PFSK-1 (cell line): ENCODE results near the gene PRLH.

ENCODE experiments used
- FOXP2 ChIP-seq: optimal IDR thresholded peaks from 2 replicates; pipeline ENCODE3; 2011; ENCODE audit warnings: borderline replicate concordance, control low read depth, inconsistent platforms; ENCODE audit not compliant: insufficient read depth; ENCODE audit errors: extremely low read length, extremely low read depth
- POLR2AphosphoS5 ChIP-seq: IDR thresholded peaks from 2 replicates; pipeline ENCODE4 v1.6.1; 2012; ENCODE audit warnings: low read depth, mild to moderate bottlenecking, control low read depth, low read length, moderate library complexity
- SIN3A ChIP-seq: IDR thresholded peaks from 2 replicates; pipeline ENCODE4 v1.6.1; 2012; ENCODE audit warnings: mild to moderate bottlenecking, low read length, moderate library complexity, borderline replicate concordance; ENCODE audit not compliant: insufficient read depth
- TAF1 ChIP-seq: IDR thresholded peaks from 2 replicates; pipeline ENCODE4 v1.6.1; 2012; ENCODE audit warnings: low read length, control low read depth, borderline replicate concordance; ENCODE audit not compliant: insufficient read depth
- TF ChIP-seq, protein P1 (sequence below), 2 experiments: IDR thresholded peaks; 2 replicates each; pipeline versions ENCODE4 v1.6.1 to v1.8.0; 2011 to 2012; ENCODE audit warnings: low read depth in 2 of 2, low read length in 2 of 2, control low read depth in 1 of 2, inconsistent platforms in 1 of 2, mild to moderate bottlenecking in 1 of 2, moderate library complexity in 1 of 2; ENCODE audit not compliant: insufficient read depth in 1 of 2

Gene PRLH

DNA sequence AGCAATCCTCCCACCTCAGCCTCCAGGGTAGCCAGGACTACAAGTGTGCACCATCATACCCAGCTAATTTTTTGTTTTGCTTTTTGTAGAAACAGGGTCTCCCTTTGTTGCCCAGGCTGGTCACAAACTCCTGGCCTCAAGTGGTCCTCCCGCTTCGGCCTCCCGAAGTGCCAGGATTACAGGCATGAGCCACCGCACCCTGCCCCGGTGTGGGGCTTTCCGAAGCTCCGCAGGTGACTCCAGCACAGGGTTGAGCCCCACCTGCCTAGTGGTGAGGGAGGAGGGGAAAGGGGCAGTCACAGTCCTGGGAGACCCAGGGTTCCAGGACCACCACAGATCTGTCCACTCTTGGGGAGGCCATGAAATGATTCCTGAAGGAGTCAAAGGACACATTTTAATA is 5.2 kb downstream of the PRLH start:
- TF ChIP-seq POLR2AphosphoS5: no peak
- no peak for TF ChIP-seq FOXP2
- TF ChIP-seq, protein P1, sequence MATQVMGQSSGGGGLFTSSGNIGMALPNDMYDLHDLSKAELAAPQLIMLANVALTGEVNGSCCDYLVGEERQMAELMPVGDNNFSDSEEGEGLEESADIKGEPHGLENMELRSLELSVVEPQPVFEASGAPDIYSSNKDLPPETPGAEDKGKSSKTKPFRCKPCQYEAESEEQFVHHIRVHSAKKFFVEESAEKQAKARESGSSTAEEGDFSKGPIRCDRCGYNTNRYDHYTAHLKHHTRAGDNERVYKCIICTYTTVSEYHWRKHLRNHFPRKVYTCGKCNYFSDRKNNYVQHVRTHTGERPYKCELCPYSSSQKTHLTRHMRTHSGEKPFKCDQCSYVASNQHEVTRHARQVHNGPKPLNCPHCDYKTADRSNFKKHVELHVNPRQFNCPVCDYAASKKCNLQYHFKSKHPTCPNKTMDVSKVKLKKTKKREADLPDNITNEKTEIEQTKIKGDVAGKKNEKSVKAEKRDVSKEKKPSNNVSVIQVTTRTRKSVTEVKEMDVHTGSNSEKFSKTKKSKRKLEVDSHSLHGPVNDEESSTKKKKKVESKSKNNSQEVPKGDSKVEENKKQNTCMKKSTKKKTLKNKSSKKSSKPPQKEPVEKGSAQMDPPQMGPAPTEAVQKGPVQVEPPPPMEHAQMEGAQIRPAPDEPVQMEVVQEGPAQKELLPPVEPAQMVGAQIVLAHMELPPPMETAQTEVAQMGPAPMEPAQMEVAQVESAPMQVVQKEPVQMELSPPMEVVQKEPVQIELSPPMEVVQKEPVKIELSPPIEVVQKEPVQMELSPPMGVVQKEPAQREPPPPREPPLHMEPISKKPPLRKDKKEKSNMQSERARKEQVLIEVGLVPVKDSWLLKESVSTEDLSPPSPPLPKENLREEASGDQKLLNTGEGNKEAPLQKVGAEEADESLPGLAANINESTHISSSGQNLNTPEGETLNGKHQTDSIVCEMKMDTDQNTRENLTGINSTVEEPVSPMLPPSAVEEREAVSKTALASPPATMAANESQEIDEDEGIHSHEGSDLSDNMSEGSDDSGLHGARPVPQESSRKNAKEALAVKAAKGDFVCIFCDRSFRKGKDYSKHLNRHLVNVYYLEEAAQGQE (IDR thresholded peaks at IDR 0.05; ENCODE audit: insufficient read depth in 1 of 2, low read depth in 2 of 2, low read length in 2 of 2): no peak
- no peak for TF ChIP-seq SIN3A

DNA sequence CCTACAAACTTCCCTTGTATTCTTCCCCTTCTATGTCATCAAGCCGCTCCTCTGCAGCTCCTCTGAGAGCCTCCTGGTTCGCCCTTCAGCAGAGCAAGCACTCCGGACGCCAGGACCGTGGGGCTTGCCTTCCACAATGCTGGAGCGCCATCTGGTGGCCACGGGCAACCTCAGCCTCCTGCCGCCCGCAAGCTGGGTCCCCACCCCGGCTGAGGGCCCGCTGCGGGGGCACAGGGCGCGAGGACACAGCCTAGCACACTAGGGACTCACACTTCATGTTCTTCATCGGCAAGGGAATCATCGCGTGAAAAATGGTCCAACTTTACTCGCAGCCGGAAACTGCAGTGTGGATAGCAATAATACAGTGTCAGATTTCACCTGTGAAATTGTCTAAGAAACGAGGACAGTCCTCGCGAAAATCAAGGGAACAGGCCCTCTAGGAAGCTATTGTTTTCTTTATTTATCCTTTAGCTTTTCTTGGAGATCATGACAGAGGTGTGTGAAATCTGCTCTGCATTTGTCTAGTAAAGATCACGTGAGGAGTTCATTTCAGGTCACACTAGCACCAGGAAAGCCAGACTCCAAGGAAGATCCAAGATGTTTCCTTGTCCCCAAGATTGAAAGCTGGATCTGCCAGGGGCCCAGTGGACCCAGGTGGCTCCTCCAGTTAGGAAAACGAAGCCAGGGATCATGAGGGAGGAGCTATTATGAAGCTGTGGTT is 5.8 kb downstream of the PRLH start:
- TF ChIP-seq POLR2AphosphoS5 (no peak), FOXP2 (peak; percentile 69)

DNA sequence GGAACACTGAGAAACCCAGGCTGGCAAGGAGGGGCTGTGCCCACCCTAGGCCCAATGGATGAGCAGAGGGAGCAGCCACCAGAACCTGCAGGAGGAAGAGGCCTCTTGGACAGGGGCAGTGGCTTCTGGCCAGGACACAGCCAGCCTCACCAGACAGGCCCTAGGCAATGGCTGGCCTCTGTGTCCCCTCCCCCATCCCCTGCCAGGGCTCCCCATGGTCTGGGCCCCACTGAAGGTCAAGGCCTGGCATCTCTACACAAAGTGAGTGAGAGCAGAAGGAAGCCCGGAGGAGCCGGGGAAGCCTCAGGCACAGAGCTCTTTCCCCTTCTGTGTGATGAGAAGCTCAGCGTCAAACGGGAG is 6.3 kb downstream of the PRLH start:
- no peak for TF ChIP-seq FOXP2
- TF ChIP-seq, protein P1 (IDR thresholded peaks at IDR 0.05; ENCODE audit: insufficient read depth in 1 of 2, low read depth in 2 of 2, low read length in 2 of 2): no peak
- no peak for TF ChIP-seq SIN3A
- no peak for TF ChIP-seq POLR2AphosphoS5
- TF ChIP-seq TAF1: no peak

DNA sequence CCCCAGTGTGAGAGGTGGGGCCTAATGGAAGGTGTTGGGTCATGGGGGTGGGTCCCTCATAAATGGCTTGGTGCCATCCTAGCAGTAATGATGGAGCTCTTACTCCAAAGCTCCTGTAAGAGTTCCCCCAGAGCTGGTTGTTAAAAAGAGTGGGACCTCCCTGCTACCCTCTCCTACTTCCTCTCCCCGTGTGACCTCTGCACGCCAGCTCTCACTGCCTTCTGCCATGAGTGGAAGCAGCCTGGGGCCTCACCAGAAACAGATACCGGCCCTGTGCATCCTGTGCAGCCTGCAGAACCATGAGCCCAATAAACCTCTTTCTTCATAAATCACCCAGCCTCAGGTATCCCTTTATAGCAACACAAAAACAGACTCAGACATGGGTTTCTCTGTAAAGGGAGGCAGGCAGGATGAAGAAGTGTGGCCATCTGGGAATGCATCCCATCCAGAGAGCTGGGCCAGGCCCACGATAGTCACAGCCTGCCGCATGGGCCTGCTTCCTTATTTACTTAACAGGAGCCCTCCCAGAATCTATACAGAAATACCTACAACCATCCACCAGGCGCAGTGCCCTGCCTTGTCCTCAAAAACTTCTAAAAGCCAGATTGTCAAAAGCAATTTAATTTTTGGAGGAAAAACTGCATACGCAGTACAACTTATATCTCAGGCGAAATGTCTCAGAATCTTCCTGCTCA is 7.5 kb downstream of the PRLH start:
- no peak for TF ChIP-seq TAF1
- TF ChIP-seq POLR2AphosphoS5: no peak
- TF ChIP-seq SIN3A: no peak
- TF ChIP-seq, protein P1 (IDR thresholded peaks at IDR 0.05; ENCODE audit: insufficient read depth in 1 of 2, low read depth in 2 of 2, low read length in 2 of 2): no peak
- TF ChIP-seq FOXP2: no peak

DNA sequence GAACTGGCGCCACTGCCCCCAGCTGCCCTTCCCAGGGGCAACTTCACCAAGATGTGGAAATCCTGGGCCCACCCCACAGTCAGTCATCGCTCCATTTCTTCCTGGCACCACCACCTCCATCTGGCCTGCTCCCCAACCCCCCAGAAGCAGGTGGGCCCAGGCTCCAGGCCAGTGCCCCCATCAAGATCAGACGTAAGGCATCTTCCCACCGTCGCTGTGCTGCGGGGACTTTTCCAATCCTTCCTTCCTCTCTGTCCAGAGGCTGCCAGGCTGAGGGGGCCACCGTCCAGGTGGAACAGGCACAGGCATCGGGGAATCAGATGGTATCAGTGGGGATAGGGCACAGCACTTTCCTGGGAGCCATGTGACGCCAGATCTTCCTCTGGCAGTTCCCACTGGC is 8.1 kb downstream of the PRLH start:
- TF ChIP-seq SIN3A (no peak), TAF1 (no peak), POLR2AphosphoS5 (no peak), FOXP2 (no peak)
